ENCODE measurements around the gene RELN. TPM values are rescaled to one million over a fixed set of nuclear protein-coding genes. Genes with fewer than 3 reads are reported as not detected.

The RELN gene
- total RNA-seq, 1 experiment from 2014 or later = 0.20 TPM

- ChIA-PET POLR2A (interaction anchor here (0.6 kb wide), 1 partner anchor 825 kb away, joined by 3 read pairs; no protein-coding TSS in a partner anchor), CTCF (no interaction called here)
- H3K36me3 Mint-ChIP-seq = no peaks in the 10 kb centered on the region
- peaks cover 4% of the 10 kb centered on the region for H3K9me3 Mint-ChIP-seq
- peaks cover 3% of the 10 kb centered on the region; the same call in 1 of the 2 replicates for H3K4me1 Mint-ChIP-seq
- DNase-seq (ENCODE audit: low spot score) = no peak
- no peak for ATAC-seq
- H3K27ac Mint-ChIP-seq = no peak overlapping the region
- no peak overlapping the region for H3K4me3 Mint-ChIP-seq
- no peak for TF ChIP-seq CDX4 (CRISPR knock-in tag; IDR thresholded peaks at IDR 0.05; ENCODE audit: borderline replicate concordance)
- TF ChIP-seq E2F1 (CRISPR knock-in tag; IDR thresholded peaks at IDR 0.05) = no peak
- TF ChIP-seq ZNF121 (CRISPR knock-in tag; IDR thresholded peaks at IDR 0.05) = no peak
- no peak for TF ChIP-seq ATF2 (CRISPR knock-in tag; IDR thresholded peaks at IDR 0.05; ENCODE audit: borderline replicate concordance, low read depth)
- no peak for TF ChIP-seq GTF2I (CRISPR knock-in tag; conservative IDR thresholded peaks at IDR 0.05)
- TF ChIP-seq ZNF396 (CRISPR knock-in tag; IDR thresholded peaks at IDR 0.05; ENCODE audit: borderline replicate concordance) = no peak
- TF ChIP-seq ZBTB21 (CRISPR knock-in tag; IDR thresholded peaks at IDR 0.05; ENCODE audit: borderline replicate concordance) = no peak
- no peak for TF ChIP-seq ATF6 (CRISPR knock-in tag; IDR thresholded peaks at IDR 0.05)
- TF ChIP-seq USF2 (CRISPR knock-in tag; IDR thresholded peaks at IDR 0.05) = no peak
- no peak for TF ChIP-seq ETV6 (CRISPR knock-in tag; IDR thresholded peaks at IDR 0.05)
- no peak for TF ChIP-seq MXD4 (CRISPR knock-in tag; IDR thresholded peaks at IDR 0.05; ENCODE audit: borderline replicate concordance)
- no peak for TF ChIP-seq CBFB (CRISPR knock-in tag; IDR thresholded peaks at IDR 0.05; ENCODE audit: low read depth)
- no peaks in the 10 kb centered on the region for H3K27me3 Mint-ChIP-seq (ENCODE audit: low read depth)
These were observed 395.3 kb downstream of the RELN start for GRCh38 chr7:103594186-103594585.

GRCh38 chr7:103593691-103594090 lies 395.8 kb downstream of the RELN start:
- no peaks in the 10 kb centered on the region for H3K27me3 Mint-ChIP-seq (ENCODE audit: low read depth)
- ATAC-seq (no peak), DNase-seq (ENCODE audit: low spot score) (no peak)
- H3K4me1 Mint-ChIP-seq = peaks cover 3% of the 10 kb centered on the region; the same call in 1 of the 2 replicates
- no peak overlapping the region for H3K4me3 Mint-ChIP-seq
- TF ChIP-seq ZNF532 (CRISPR knock-in tag; IDR thresholded peaks at IDR 0.05; ENCODE audit: borderline replicate concordance) (no peak), MYBL2 (CRISPR knock-in tag; IDR thresholded peaks at IDR 0.05) (no peak), HMGXB4 (CRISPR knock-in tag; IDR thresholded peaks at IDR 0.05) (no peak), FOXP1 (CRISPR knock-in tag; IDR thresholded peaks at IDR 0.05; ENCODE audit: borderline replicate concordance) (no peak), ATF3 (CRISPR knock-in tag; conservative IDR thresholded peaks at IDR 0.05) (no peak), NFATC4 (CRISPR knock-in tag; IDR thresholded peaks at IDR 0.05) (no peak), PRRX2 (CRISPR knock-in tag; IDR thresholded peaks at IDR 0.05) (no peak), TEAD4 (CRISPR knock-in tag; IDR thresholded peaks at IDR 0.05) (no peak), CTCF (IDR thresholded peaks at IDR 0.05) (no peak), CBFB (CRISPR knock-in tag; IDR thresholded peaks at IDR 0.05; ENCODE audit: low read depth) (no peak)
- no peaks in the 10 kb centered on the region for H3K36me3 Mint-ChIP-seq
- CTCF ChIA-PET = no interaction called here
- POLR2A ChIA-PET = interaction anchor here (0.6 kb wide), 1 partner anchor 825 kb away, joined by 3 read pairs; no protein-coding TSS in a partner anchor
- H3K9me3 Mint-ChIP-seq = peaks cover 4% of the 10 kb centered on the region
- H3K27ac Mint-ChIP-seq = no peak overlapping the region
